ENCODE data around the gene ALDH1A1.

The ALDH1A1 gene

DNA sequence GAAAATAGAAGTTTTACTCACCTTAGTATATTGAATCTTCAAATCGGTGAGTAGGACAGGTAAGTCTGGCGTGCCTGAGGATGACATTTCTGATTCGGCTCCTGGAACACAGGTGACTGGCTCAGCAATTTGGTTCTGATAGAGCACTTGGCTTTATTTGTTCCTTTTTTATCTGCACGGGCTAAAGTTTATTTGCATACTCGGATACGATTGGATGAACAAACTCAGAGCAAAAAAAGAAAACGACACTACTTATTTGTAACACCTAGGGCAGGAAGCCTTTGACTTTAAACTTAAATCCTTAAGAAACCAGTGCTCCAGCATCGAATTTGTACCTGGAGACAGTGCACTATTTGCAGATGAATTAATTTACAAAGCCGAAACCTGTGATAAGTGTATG lies at the start of gene ALDH1A1:
ALDH1A1 (minus strand) TSS at position 140 of the 400 bp plus-strand sequence; CDS start at position 87, 53 bp downstream.
- DNase-seq: no peak

DNA sequence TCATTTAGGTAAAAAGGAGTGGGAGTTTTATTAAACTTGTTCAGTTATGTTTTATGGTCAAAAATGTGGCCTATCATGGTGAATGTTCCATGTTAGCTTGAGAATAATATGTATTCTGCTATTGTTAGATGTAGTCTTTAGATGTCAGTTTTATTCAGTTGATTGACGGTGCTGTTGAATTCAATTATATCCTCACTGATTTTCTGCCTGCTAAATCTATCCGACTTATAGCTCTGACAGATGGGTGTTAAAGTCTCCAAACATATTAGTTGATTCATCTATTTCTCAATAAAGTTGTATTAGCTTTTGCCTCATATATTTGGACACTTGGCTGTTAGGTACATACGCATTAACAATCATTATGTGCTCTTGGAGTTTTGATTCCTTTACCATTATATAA lies 49.0 kb upstream of the ALDH1A1 start:
- DNase-seq: no peak

DNA sequence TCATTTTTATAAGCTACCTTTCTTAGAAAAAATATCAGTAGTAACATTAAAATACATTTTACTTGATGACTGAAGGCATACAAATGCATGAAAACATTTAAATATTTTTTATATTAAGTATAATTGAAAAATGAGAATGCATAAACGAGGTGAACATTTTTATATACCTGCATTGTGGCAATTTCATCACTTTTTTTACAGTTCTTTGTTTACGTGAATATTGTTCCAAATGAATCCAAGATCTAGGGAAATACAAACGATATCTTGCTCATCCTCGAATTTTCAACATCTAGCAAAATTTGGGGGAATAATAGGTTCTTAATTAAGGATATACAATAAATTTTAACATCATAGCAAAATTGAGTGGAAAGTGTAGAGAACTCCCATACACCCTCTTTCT lies 45.5 kb upstream of the ALDH1A1 start:
- DNase-seq: no peak

DNA sequence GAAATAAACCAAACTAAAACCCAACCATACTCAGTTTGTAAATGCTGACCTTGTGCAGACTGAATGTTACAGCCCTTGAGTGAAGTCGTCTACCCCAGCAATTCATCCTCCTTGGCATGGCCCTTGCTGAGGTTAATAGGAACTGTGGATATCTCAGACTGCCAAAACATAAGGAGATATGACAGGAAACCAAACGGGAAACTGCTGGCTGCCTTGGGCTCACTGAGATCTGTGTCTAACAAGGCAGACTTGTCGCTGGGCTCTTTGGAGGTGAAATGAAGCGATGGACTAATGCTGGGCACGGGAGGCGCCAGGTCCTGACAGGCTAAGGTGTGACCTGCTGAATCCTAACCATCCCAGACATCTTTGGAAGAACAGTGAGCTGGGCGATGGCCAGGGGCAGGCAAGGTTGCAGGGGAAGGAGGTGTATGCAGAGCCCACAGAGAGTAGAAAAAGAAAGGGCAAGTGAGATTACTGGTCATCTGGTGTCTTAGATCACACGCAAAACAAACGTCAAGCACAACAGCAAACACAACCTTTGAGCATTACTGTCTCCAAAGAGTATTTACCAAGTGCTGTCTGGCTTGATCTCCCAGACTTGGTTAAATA lies 44.6 kb upstream of the ALDH1A1 start:
- no peak for DNase-seq

DNA sequence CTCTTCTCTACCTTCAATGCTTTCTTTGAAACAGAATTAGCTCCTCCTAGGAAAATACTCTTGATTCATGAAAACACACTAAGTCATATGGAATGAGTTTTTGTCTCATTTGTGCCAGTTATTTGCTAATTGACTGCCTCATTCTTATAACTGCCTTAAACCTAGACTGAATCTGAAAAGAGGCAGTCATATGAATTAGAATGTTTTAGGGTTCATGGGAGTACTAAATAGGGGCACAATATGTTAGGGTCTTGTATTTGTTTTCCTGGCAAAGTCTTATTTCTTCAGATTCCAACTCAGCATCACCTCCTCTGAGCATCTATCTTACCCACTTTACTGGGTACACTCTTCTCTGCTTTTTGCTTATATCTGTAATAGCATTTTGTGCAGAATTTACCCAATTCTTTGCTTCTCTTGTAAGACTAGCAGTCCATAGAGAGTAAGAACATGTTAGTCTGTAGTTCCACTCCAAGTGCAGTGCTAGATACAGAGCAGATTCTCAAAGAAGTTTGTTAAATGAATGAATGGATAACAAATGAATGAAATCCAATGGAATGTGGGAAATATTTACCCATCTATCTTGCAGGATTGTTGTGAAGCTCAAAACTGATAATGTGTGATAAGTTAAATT lies 43.9 kb upstream of the ALDH1A1 start:
- no peak for DNase-seq

DNA sequence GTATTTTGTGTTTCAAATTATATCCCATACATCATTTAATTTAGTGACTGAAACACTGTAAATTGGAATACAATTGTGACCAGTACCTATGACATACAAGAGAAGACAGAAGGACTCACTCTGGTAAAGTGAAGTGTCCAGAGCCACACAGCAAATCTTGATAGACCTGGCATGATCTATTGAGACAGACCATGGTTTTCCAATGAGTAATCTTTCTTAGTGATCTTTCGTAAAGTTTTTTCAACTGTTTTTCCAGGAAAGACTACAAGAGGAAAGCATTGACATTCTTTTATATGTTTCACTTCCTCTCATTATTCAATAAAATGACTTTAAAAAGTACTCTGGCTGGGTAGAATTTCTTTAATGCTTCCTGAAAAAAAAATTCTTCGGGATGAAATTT lies 43.3 kb upstream of the ALDH1A1 start:
- DNase-seq: peak; percentile 23

DNA sequence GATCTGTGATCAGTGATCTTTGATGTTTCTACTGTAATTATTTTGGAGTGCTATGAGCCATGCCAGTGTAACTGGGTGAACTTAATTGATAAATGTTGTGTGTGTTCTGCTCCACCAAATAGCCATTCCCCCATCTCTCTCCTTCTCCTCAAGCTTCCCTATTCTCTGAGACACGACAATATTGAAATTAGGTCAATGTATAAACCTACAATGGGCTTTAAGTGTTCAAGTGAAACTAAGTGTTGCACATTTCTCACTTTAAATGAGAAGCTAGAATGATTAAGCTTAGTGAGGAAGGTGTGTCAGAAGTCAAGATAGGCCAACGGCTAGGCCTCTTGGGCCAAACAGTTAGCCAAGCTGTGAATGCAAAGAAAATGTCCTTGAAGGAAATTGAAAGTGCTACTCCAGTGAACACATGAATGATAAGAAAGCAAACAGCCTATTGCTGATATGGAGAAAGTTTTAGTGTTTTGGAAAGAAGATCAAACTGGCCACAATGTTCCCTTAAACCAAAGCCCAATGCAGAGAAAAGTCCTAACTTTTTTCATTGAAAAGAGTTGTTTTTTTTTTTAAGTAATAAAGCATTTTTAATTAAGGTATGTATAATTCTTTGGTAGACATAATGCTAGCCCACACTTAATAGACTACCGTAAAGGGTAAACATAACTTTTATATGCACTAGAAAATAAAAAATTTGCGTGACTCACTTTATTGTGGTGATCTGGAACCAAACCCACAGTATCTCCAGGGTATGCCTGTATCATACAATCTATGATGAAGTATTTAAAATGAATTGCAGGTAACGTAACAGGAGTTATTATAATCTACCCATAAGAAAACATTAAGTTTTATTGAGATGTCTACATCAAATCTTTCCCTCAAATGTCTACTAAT lies 42.5 kb upstream of the ALDH1A1 start:
- no peak for DNase-seq

DNA sequence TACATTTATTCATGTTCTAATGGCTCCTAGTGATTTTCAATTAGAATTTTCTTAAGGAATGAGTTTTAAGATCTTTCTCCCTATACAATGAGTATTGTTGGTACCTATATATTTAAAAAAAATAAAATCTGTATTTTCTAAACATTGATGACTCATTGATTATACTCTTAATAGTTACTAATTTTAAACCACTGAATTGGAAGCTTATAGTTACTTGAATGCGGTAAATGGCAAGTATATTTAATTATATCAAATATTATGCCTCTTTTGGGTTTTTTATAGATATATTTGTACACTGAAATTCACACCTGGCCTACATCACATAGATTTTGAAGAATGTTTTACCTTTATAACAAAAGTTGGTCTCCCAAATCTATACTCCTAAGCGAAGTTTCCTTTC lies 38.9 kb upstream of the ALDH1A1 start:
- no peak for DNase-seq

DNA sequence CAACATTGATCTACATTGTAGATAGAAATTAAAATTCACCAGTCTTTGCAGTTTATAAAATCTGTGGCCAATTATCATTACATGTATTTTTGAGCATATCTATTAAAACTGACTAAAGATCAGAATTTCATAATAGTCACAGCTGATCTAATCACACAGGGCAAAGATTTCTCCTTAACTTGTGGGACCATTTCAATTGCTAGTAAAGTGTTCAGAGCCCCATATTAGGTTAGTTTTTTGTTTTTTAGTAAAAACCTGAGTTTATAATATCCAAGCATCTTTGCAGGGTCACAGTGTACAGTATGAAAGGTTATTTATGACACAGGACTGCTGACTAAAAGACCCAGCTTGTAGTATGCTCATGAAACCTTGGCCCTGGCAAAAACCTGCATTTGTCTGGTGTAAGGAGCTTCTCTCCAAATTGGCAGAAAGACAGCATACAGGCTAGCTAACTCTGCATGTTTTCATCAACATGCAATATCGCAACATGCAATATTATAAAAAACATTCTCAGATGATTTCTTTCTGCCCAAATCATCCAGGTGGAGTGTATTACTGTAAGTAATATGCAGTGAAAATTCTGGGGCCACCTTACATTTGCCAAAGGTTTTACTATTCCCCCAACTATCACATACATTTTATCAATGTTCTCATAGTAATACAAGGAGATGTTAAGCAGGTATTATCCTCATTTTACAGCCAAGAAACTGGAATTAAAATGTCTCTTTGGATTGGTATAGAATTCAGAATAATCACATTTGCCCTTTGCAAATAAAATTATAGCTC lies 37.7 kb upstream of the ALDH1A1 start:
- DNase-seq: no peak

DNA sequence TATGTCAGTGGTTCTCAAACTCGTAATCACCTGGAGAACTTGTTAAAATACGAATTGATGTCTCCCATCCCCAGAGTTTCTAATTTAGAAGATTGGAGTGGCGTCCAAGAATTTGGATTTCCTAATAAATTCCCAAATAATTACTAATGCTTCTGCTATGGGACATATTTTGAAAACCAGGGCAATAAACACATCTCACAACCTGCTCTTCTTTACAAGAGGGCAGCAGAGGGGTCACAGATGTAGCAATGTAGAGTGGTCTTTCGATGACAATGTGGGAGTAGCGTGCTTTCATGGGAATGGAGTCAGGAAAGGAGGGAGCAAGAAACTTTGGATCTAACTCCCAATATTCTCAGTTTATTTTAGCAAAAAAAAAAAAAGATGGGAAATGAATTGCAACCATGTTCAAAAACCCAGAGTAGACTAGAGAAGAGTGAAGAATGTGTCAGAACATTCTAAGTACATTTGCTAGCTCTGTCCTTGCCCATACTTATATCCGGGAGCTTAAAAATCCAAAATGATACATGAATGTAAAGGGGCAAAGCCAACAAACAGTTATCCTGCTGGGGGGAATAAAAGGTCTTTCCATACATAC lies 33.8 kb upstream of the ALDH1A1 start:
- peak; percentile 21 for DNase-seq

DNA sequence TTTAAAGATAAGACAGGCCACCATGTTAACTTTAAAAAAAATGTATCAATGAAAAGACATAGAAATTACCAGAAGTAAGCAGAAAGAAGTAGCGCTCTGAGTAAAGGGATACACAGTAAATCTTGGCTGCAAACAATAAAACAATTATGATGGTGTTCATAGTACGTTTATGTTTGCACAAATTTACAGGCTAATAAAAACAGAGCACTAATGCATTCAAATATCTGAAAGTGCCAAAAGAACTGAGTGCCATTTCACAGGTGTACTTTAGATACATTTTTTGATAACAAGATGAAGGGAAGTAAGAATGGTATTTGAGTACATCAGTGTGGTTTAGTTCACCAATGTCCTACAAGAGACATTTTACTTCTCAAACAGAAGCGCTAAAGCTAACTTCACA lies 32.9 kb upstream of the ALDH1A1 start:
- DNase-seq: no peak

DNA sequence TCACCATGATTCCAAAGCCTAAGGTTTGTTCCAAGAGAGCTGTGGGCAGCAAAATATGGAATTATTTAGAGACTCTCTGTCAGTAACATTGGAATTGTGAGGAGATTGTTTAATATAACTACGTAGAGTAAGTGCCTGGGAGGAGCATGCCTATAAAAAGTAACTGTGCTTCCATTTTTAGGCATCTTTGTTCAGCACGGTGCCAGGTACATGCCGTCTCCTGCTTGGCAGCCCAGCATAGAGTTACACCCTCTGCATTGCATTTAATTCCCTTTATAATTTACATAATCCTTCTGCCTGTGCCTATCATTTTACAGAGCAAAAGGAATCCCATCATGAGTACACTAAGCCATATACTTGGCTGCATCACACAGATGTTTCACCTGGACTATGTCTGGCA lies 32.1 kb upstream of the ALDH1A1 start:
- DNase-seq: no peak

DNA sequence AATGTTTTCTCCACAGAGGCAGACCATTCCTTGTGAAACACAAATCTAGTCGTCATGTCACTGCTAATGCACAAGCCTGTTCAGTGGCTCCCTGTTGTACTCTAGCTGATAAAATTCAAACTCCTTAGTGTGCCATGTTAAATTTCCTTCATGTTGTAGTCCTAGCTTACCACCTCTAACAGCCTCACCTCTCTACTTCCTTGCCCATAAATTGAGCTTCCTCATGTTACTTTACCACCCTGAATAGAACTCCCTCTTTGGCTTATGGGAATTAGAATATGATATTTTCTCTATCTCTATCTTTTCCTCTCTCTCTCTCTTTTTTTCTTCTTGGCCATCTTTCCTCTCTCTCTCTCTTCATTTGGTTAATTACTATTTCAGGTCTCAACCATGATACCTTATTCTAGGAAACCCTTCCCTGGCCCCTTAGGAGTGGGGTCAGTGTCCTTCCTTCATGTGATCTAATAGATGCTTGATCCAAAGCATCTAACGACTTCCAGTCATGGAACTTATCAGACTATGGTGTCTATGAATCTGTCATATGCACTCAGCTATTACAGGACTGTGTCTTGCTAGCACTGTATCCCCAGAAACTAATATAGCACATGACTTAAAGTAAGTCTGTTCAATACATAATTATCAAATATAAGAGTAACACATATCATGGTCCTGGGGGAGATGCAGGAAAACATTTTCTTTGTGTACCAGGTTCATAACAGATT lies 31.5 kb upstream of the ALDH1A1 start:
- no peak for DNase-seq

DNA sequence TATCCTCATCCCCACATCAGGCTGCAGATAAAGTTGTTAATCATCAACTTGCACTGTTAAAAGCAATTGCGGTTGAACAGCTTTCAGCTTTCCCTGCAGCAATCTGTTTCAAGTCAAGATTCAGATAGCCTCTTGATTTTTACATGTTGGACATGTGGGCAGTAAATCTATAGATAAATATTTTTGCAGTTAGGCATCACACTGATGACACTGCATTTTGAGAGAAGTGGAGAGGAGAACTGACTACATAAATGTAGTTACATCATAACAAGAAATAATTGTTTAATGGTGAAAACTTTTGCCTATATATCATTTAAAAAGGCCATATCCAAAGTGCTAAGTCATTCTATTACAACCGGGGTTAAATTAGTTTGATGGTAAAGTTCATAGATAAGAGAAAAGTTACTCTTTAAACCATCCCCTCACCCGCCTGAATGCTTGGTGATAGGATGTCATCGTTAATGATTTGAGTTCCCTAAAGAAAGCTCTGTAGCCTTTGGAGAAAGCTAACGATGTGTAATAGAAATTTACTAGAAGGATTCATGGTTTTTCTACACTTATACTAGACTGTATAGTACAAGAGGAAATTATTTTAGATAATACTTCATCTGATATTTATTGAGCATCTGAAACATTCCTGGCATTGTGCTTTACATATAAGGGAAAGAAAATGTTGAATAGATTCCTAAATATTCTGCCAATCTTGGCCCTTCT lies 30.8 kb upstream of the ALDH1A1 start:
- DNase-seq: peak; percentile 29

DNA sequence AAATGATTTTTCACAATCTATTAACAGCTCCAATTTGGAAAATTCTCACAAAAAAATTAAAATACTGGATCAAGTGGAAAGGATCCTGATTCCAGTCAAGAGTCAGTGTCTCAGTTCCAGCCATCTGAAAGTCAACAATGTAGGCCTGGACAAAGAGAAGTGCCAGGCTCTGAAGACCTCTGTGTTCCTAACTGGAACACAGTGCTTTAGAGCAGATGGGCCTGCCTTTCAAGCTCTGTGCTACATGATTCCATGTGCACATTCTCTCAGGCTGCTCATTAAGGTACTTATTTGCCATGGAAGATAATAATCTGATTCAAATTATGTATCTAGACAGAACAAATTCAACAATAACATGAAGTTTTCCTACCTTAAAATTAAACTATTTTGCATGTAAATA lies 30.2 kb upstream of the ALDH1A1 start:
- DNase-seq: no peak

DNA sequence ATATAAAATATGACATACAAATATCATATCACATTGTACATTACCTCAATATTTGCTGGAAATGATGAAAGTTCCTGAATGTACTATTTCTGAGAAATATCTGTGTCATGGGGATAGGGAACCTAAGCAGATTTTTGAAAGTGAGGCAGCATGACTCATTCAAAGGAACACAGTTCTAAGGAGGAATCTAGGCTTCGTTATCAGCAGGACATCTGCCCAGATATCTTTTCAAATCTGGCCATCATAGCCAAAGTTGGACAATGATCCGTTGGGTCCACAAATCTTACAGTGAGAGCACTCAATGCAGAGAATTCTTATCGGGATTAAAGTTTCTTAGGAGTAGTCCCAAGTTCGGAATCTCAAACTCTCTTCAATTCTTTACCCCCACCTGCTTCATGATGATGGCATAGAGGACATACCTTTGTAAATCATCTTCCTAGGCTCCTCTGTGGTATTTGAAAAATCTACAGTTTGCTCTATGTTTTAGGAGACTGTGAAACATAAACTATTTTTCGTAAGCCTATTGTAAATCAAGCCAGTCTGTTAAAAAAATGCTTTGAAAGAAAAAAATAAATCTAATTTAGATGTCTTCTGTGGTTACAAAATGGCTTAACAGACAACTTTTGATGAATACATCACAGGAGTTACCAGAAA lies 29.4 kb upstream of the ALDH1A1 start:
- no peak for DNase-seq

DNA sequence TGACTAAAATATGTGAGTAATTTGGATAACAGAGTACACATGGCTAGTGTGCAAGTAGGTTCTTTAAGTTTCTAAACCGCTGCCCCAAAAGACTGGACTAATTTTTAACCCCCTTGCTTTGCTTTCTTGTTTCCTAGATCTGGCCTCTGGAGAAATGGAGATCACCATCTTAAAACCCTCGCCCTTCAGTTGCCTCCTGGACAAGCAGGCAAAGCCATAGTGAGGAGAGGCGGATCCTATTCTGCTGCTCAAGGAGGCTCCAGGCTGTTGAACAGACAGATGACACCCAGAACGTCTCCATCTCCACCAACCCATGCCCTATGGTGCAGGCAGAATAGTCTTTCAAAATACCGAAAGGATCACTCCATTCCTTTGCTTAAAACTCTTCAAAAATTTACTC lies 28.6 kb upstream of the ALDH1A1 start:
- no peak for DNase-seq

DNA sequence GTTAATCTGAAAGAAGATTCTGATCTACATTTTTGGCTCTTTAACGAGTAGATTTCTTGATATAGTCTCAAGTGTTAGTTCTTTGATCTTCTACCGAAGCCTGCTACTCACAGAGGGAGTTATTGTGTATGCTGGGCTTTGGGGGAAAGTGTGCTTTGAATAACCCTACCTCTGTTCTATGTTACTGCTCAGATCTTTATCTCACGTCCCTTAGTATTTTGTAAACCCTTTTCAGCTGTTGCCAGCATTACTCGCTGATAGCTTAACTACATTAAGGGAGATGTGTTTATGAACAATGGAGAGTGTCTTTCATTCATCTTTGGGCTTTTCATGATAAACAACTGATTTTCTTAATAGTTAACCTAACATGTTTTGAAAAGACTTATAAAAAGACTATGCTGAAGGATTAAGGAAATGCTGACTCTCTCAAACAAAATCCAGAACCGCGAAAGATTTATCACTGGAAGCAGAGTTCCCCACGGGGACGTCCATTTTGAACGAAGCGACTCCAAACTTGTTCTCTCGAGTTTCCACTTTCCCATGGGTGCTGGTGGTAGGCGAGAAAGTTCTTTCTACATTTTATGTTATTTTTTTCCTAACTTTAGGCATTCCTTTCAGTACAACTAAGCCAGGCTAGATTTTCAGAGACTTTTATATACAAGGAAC lies 27.9 kb upstream of the ALDH1A1 start:
- DNase-seq: no peak

DNA sequence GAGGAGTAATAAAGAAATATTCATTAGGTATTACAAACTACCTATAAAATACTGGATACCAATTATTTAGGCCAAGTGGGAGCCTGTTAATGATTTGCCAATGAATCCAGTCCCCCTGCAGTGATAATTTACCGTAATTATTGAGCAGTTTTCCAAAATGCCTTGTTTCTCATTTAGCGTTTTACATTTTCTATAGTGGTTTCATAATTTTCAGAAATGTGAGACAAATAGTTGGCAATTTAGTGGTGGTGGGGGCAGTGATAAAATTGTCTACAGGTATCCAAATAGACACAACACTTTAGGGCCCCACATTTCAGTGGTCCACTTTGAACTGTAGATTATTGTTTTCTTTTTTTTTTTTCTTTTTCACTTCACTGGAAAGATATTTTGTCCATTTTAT lies 27.3 kb upstream of the ALDH1A1 start:
- no peak for DNase-seq

DNA sequence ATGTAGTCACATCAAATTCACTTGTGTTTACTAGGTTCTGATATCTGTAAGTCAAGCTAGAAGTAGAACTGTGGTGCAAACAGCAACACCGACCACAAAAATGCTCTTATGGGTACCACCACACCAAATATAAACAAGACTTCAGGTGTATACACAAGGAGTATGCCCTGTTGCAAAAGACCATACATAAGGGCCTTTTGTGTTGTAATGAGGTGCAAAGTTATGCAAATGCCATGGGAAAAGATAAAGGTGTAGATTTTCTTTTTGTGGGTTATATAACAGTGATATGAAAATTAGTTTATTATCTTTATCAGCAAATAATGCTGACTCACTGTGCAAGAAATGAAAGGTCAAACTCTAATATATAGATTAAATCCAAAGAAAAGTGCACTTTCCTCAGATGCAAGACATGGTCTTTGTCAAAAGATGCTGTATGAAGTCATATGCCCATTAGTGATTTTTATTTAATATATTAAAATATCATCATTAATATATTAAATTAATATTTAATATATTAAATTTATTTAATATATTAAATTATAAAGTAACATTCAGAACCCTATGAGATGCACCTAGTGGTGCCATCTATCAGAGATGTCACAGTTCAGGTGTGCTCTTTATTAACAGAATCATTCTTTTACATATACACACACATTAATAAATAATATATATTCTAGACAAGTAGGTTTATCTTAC lies 26.7 kb upstream of the ALDH1A1 start:
- no peak for DNase-seq

All from EL (cell line).